Lung (tissue), 12 donors: ENCODE measurements around the gene RBM8A. TPM values are rescaled to one million over a fixed set of nuclear protein-coding genes. Genes with fewer than 3 reads are reported as not detected.

ENCODE experiments used
- ATAC-seq: fragments of 200-7000 bp; cut with Tn5 transposase; one replicate; pipeline ENCODE4 v1.9.1; 2020; ENCODE audit warnings: moderate number of reproducible peaks; ENCODE audit not compliant: insufficient read depth, low FRiP score
- DNase-seq, 3 donors: peaks; one replicate each; pipeline ENCODE4 v3.0.0-alpha.2; 2013 to 2017
- H3K27ac ChIP-seq, 2 donors: one replicate each; pipeline ENCODE4 v1.5.1; 2013; ENCODE audit warnings: mild to moderate bottlenecking in 2 of 2, moderate library complexity in 2 of 2, control low read depth in 1 of 2, inconsistent platforms in 1 of 2, low read depth in 1 of 2, low read length in 1 of 2
- H3K27me3 ChIP-seq, 3 donors: one replicate each; pipeline ENCODE4 v1.5.1; 2013; ENCODE audit warnings: low read length in 2 of 3; ENCODE audit not compliant: control insufficient read depth in 3 of 3, insufficient read depth in 3 of 3
- H3K36me3 ChIP-seq, 4 donors: one replicate each; pipeline ENCODE4 v1.5.1; 2013; ENCODE audit warnings: low read length in 4 of 4, mild to moderate bottlenecking in 1 of 4, moderate library complexity in 1 of 4; ENCODE audit not compliant: control insufficient read depth in 4 of 4, insufficient read depth in 4 of 4
- H3K4me1 ChIP-seq, 5 donors: one replicate each; pipeline ENCODE4 v1.5.1; 2013; ENCODE audit warnings: low read length in 5 of 5, mild to moderate bottlenecking in 2 of 5, moderate library complexity in 1 of 5; ENCODE audit not compliant: control insufficient read depth in 5 of 5, insufficient read depth in 5 of 5
- H3K4me3 ChIP-seq: one replicate; pipeline ENCODE4 v1.5.1; 2013; ENCODE audit warnings: mild to moderate bottlenecking, control low read depth, moderate library complexity
- H3K9ac ChIP-seq, 2 donors: one replicate each; pipeline ENCODE4 v1.5.1; 2013; ENCODE audit warnings: low read length in 2 of 2, control low read depth in 1 of 2; ENCODE audit not compliant: insufficient read depth in 1 of 2
- H3K9me3 ChIP-seq, 4 donors: one replicate each; pipeline ENCODE4 v1.5.1; 2013; ENCODE audit warnings: low read length in 3 of 4, mild to moderate bottlenecking in 1 of 4, moderate library complexity in 1 of 4; ENCODE audit not compliant: control insufficient read depth in 4 of 4, insufficient read depth in 3 of 4
- WGBS, 2 donors: extraction: QIAGEN DNeasy Blood & Tissue Kit; methylation state at CpG; one replicate each; pipeline ENCODE4 v1.1.7; 2013; 5-methylcytosine and 5-hydroxymethylcytosine counted together
- polyA plus RNA-seq, 2 donors: library from polyadenylated mRNA; stranded (reverse); fragments of 200-250 nt; gene quantifications; one replicate each; pipeline ENCODE4 v1.2.1, GENCODE V29; 2013
- total RNA-seq, 2 donors: library from RNA; depleted of rRNA in 1 of 2; stranded (reverse); fragments of >200 nt in 1 of 2; gene quantifications; one replicate each; pipeline ENCODE4 v1.2.1, GENCODE V29; 2014 to 2021
- TF ChIP-seq, protein P1 (sequence below): IDR thresholded peaks from 2 replicates; pipeline ENCODE4 v1.5.1; 2012; ENCODE audit warnings: mild to moderate bottlenecking; ENCODE audit errors: control extremely low read depth, extremely low read depth
- donor health status: control.
- donor health status: control.
- donor health status: Bipolar disorder and iron deficiency.
- donor health status: healthy.
- donor health status: DM: yes; HTN: yes; CAD: no.

RBM8A gene
- total and polyA plus RNA-seq, 4 donors = 106 to 152 (median 125) TPM

DNA sequence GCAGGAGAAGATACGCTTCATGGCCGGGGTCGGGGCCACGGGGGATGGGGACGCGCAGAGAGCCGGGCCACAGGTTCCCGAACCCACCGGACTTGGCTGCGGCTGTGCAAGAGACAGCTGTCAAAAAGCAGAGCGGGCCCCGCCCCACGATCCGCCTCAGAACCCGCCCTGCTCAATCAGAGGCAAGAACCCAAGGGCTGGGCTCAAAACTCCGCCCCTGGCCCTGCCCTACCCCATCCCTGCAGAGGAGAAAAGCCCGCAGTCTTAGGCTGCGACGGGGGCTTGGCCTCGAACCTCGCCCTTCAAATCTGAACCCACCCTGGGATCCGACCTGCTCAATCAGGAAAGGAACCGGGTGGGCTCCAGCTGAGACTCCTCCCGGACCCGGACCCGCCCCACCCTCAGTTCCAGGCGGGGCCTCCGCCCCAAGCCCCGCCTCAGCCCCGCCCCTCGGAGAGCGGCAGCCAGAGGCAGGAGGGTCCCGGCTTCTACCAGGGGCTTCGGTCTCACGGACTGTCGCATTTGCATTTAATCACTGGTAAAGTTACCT is 41.5 kb downstream of the RBM8A start, which contains the start of gene ANKRD35:
TSS of gene ANKRD35 (minus strand) at position 129 of the 550 bp plus-strand sequence. CDS start at position 21, 108 bp downstream.
- Histone ChIP-seq H3K4me3 (peak within 1 kb of the TSS; percentile 75), H3K27ac (peak within 1 kb of the TSS in 1 of 2 donors; percentile 24), H3K36me3 (no peaks in the 10 kb centered on the region), H3K9me3 (no peaks in the 10 kb centered on the region), H3K4me1 (peaks cover 0 to 6% (median 3%) of the 10 kb centered on the region in 5 donors), H3K9ac (peak within 1 kb of the TSS in 1 of 2 donors; percentile 38), H3K27me3 (peaks cover 0 to 13% (median 5%) of the 10 kb centered on the region in 3 donors)
- TF ChIP-seq, protein P1, sequence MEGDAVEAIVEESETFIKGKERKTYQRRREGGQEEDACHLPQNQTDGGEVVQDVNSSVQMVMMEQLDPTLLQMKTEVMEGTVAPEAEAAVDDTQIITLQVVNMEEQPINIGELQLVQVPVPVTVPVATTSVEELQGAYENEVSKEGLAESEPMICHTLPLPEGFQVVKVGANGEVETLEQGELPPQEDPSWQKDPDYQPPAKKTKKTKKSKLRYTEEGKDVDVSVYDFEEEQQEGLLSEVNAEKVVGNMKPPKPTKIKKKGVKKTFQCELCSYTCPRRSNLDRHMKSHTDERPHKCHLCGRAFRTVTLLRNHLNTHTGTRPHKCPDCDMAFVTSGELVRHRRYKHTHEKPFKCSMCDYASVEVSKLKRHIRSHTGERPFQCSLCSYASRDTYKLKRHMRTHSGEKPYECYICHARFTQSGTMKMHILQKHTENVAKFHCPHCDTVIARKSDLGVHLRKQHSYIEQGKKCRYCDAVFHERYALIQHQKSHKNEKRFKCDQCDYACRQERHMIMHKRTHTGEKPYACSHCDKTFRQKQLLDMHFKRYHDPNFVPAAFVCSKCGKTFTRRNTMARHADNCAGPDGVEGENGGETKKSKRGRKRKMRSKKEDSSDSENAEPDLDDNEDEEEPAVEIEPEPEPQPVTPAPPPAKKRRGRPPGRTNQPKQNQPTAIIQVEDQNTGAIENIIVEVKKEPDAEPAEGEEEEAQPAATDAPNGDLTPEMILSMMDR = no peak
- DNase-seq (peak; percentile 76 to 77 (median 77)), ATAC-seq (peak; percentile 93)
- WGBS, 2 donors = 1% methylated on average over 36 of the region's 36 CpGs

DNA sequence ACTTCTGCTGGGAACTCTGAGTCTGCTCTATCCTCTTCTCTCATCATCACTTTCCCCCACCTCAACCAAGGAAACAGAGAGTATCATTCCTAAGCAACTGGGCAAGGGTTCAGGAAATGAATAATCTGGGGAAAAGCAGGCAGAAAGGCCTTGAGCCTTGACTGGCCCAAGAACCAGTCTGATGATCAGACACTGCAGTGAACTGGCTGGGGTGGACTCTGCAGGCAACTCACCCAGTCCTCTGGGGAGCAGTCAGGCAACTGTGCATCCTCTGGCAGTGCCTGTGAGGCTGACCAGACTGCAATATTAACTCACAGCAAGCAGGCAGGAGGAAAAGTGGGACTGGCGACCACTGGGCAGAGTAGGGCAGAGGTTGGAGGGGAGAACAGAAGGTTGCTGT is 42.6 kb downstream of the RBM8A start:
- ATAC-seq (no peak), DNase-seq (no peak)
- Histone ChIP-seq H3K4me3 (peak overlapping the region; percentile 9), H3K27me3 (peaks cover 0 to 13% (median 5%) of the 10 kb centered on the region in 3 donors), H3K9me3 (no peaks in the 10 kb centered on the region), H3K9ac (no peak overlapping the region), H3K4me1 (peaks cover 0 to 6% (median 3%) of the 10 kb centered on the region in 5 donors), H3K36me3 (no peaks in the 10 kb centered on the region), H3K27ac (no peak overlapping the region)
- TF ChIP-seq, protein P1 = no peak
- WGBS, 2 donors = 91 to 96% methylated on average over 1 of the region's 1 CpG

DNA sequence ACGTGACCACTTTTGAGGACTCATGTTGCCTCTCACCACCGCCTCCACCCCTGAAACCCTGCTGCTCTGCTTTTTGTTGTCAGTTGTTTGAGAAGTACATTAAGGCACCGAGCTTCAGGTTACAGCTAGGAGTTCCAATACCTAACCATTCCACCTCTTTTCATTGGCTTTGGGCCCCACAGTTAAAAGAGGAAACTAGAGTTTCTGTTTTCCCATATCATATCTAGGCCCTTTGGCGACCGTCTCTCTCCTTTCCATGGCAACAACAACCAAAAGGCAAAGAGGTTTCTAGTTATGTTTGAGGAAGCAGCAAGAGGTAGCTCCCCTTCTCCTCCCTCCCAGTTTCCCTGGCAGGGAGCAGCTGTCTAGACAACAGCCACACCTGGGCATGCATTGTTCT is 47.5 kb downstream of the RBM8A start:
- no peak overlapping the region for H3K27ac ChIP-seq

More for the DNA sequence above, 47.5 kb downstream of the RBM8A start:
- WGBS, 2 donors = 58 to 66% methylated on average over 5 of the region's 5 CpGs
- Histone ChIP-seq H3K4me3 (no peak overlapping the region), H3K4me1 (peaks cover 0 to under 1% (median 0%) of the 10 kb centered on the region in 5 donors), H3K9ac (no peak overlapping the region), H3K9me3 (no peaks in the 10 kb centered on the region), H3K36me3 (no peaks in the 10 kb centered on the region), H3K27me3 (peaks cover 0 to 10% (median 5%) of the 10 kb centered on the region in 3 donors)
- TF ChIP-seq, protein P1 = no peak
- no peak for ATAC-seq
- DNase-seq = no peak
